Esophagus squamous epithelium (tissue), 5 donors: ENCODE results near the gene RAB6B. TPM values are rescaled to one million over a fixed set of nuclear protein-coding genes. Genes with fewer than 3 reads are reported as not detected.

Source experiments
- DNase-seq: peaks from one replicate; lab custom pipeline; 2025; lab: John Stamatoyannopoulos, UW
- H3K27ac ChIP-seq, 4 donors: fragments of 200-600 bp; sonication (generic); one replicate each; pipeline ENCODE4 v1.5.1; 2016 to 2019; ENCODE audit warnings: mild to moderate bottlenecking in 1 of 4
- H3K27me3 ChIP-seq, 4 donors: fragments of 200-600 bp; sonication (generic); 1 replicate in 3 of 4; 2 replicates in 1 of 4; pipeline versions ENCODE4 v1.5.1 to v1.6.0; 2017 to 2021; ENCODE audit warnings: antibody characterized with exemption in 1 of 4
- H3K36me3 ChIP-seq, 3 donors: fragments of 200-600 bp; sonication (generic); one replicate each; pipeline ENCODE4 v1.5.1; 2016 to 2019
- H3K4me1 ChIP-seq, 3 donors: fragments of 200-600 bp; sonication (generic); one replicate each; pipeline ENCODE4 v1.5.1; 2017 to 2019
- H3K4me3 ChIP-seq, 4 donors: fragments of 200-600 bp; sonication (generic); 1 replicate in 3 of 4; 2 replicates in 1 of 4; pipeline ENCODE4 v1.5.1; 2016 to 2019; ENCODE audit warnings: mild to moderate bottlenecking in 2 of 4, moderate library complexity in 1 of 4
- H3K9me3 ChIP-seq, 3 donors: fragments of 200-600 bp; sonication (generic); one replicate each; pipeline ENCODE4 v1.5.1; 2016 to 2019
- POLR2A ChIP-seq, 4 donors: fragments of 450-650 bp; IDR thresholded peaks; one replicate each; pipeline ENCODE4 v1.6.1; 2017; ENCODE audit warnings: antibody characterized with exemption in 4 of 4, mild to moderate bottlenecking in 4 of 4, moderate library complexity in 3 of 4
- whole genome bisulfite sequencing, 2 donors: methylation state at CpG; one replicate each; pipeline ENCODE4 v1.1.5; 2018; 5-methylcytosine and 5-hydroxymethylcytosine counted together
- intact Hi-C: fragments of 100-400 bp; cut with DNase I; formaldehyde crosslinking; loops from one replicate; pipeline ENCODE4 v1.15.0; 2022
- total RNA-seq, 4 donors: library from RNA; depleted of rRNA; stranded (reverse); fragments of >200 nt; gene quantifications; one replicate each; pipeline ENCODE4 v1.1.0, GENCODE V29; 2016
- TF ChIP-seq, protein P1 (sequence below), 6 experiments: fragments of 450-650 bp in 4 of 6; fragments of 200-600 bp in 2 of 6; sonication (generic) in 2 of 6; IDR thresholded peaks; one replicate each; pipeline ENCODE4 v1.5.1; 2016 to 2019; ENCODE audit warnings: antibody characterized with exemption in 6 of 6, mild to moderate bottlenecking in 4 of 6, moderate library complexity in 4 of 6
- donor health status: DM: yes; HTN: yes; CAD: no.

Gene RAB6B
- total RNA-seq, 4 donors from 2014 or later, result 0.09 to 1.7 (median 0.68) TPM

DNA sequence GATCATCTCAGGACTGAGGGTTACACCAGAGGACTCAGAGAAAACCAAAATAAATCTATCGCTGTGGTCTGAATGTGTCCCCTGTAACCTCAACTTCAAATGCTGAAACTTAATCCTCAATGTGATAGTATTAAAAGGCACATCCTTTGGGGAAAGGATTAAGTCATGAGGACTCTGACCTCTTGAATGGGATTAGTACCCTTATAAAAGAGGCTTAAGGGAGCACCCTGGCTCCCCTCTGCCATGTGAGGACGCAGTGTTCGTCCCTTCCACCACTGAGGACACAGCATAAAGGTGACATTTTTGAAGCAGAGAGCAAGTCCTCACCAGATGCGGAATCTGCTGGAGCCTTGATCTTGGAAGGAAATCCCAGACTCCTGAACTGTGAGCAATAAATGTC, 50.6 kb downstream of the RAB6B start:
- DNase-seq, result no peak
- intact Hi-C loops, result no loop called here
- Histone ChIP-seq H3K9me3 (no peaks in the 10 kb centered on the region), H3K4me3 (no peak overlapping the region), H3K36me3 (no peaks in the 10 kb centered on the region), H3K4me1 (no peaks in the 10 kb centered on the region), H3K27me3 (no peaks in the 10 kb centered on the region), H3K27ac (no peak overlapping the region)
- no peak for TF ChIP-seq POLR2A (IDR thresholded peaks at IDR 0.05)
- TF ChIP-seq, protein P1, sequence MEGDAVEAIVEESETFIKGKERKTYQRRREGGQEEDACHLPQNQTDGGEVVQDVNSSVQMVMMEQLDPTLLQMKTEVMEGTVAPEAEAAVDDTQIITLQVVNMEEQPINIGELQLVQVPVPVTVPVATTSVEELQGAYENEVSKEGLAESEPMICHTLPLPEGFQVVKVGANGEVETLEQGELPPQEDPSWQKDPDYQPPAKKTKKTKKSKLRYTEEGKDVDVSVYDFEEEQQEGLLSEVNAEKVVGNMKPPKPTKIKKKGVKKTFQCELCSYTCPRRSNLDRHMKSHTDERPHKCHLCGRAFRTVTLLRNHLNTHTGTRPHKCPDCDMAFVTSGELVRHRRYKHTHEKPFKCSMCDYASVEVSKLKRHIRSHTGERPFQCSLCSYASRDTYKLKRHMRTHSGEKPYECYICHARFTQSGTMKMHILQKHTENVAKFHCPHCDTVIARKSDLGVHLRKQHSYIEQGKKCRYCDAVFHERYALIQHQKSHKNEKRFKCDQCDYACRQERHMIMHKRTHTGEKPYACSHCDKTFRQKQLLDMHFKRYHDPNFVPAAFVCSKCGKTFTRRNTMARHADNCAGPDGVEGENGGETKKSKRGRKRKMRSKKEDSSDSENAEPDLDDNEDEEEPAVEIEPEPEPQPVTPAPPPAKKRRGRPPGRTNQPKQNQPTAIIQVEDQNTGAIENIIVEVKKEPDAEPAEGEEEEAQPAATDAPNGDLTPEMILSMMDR (IDR thresholded peaks at IDR 0.05), result no peak
- 94 to 95% methylated on average over 4 of the region's 4 CpGs for WGBS, 2 donors

DNA sequence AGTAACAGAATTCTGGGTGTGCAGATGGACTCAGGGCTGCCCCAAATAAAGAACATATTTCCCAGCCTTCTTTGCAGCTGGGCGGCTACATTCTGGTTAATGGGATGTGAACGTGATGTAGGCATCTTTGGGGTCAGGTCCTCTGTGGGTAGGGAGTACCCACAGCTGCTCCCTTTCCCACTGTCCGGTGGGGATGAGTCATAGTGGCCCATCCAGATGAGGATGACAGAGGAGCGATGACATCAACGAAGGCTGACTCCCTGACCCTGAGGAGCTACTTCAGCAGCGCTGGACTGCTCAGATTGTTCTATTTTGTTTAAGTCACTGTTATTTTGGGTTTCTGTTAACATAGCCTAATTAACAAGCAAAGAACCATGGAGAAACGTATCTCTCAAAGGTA, 52.0 kb downstream of the RAB6B start:
- TF ChIP-seq POLR2A (IDR thresholded peaks at IDR 0.05), result no peak
- TF ChIP-seq, protein P1 (IDR thresholded peaks at IDR 0.05), result no peak
- no peak overlapping the region for H3K4me3 ChIP-seq
- H3K27me3 ChIP-seq, result no peaks in the 10 kb centered on the region
- no peaks in the 10 kb centered on the region for H3K9me3 ChIP-seq
- intact Hi-C loops, result no loop called here
- peaks cover 0 to 8% (median 0%) of the 10 kb centered on the region in 3 donors for H3K36me3 ChIP-seq
- H3K4me1 ChIP-seq, result no peaks in the 10 kb centered on the region
- 70 to 92% methylated on average over 4 to 7 of the region's 7 CpGs for WGBS, 2 donors
- no peak for DNase-seq
- no peak overlapping the region for H3K27ac ChIP-seq

DNA sequence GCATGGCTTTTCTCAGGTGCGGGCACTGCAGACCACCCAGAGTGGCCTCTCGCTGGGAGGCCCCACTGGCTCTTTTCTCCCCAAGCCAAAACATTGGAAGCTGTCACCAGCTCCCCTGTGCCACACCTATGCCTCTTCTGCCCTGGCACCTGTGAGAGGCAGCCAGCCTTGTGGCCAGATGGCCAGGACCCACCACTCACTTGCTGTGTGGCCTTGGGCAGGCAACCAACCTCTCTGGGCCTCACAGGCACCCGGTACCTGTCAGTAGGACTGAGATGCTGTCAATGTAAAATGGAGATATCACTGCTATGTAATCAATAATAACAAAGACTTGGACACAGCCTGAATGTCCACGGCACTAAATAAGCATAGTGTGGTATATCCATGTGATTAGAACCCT, 53.5 kb downstream of the RAB6B start:
- intact Hi-C loops, result no loop called here
- H3K9me3 ChIP-seq, result no peaks in the 10 kb centered on the region
- no peak for DNase-seq
- peaks cover 0 to 14% (median 0%) of the 10 kb centered on the region in 3 donors for H3K36me3 ChIP-seq
- H3K4me1 ChIP-seq, result no peaks in the 10 kb centered on the region
- no peaks in the 10 kb centered on the region for H3K27me3 ChIP-seq
- TF ChIP-seq, protein P1 (IDR thresholded peaks at IDR 0.05), result no peak
- no peak for TF ChIP-seq POLR2A (IDR thresholded peaks at IDR 0.05)
- no peak overlapping the region for H3K4me3 ChIP-seq
- WGBS, 2 donors, result 69 to 79% methylated on average over 1 to 2 of the region's 4 CpGs
- H3K27ac ChIP-seq, result no peak overlapping the region

DNA sequence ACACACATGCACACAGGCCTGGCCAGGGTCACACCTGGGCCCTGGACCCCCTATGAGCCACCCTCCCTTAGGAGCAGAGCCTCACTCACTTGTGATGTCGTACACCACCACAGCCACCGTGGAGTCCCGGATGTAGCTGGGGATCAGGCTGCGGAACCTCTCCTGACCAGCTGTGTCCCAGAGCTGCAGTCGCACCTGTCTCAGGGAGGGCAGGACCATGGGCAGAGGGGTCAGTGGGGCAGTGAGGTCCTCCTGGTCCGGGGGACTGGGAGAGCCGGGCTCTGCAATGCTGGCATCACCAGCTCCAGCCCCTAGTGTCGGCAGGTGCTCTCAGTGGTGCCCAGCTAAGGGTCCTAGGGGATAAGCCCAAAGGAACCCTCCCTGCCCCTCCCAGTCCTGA, 54.5 kb downstream of the RAB6B start:
- Histone ChIP-seq H3K4me1 (no peaks in the 10 kb centered on the region), H3K9me3 (no peaks in the 10 kb centered on the region), H3K4me3 (no peak overlapping the region), H3K36me3 (peaks cover 0 to 14% (median 0%) of the 10 kb centered on the region in 3 donors), H3K27ac (no peak overlapping the region), H3K27me3 (no peaks in the 10 kb centered on the region)
- TF ChIP-seq, protein P1 (IDR thresholded peaks at IDR 0.05), result no peak
- TF ChIP-seq POLR2A (IDR thresholded peaks at IDR 0.05), result no peak
- no peak for DNase-seq
- no CpG with 5 or more reads among the region's 8 CpGs for WGBS, 2 donors
- intact Hi-C loops, result no loop called here

DNA sequence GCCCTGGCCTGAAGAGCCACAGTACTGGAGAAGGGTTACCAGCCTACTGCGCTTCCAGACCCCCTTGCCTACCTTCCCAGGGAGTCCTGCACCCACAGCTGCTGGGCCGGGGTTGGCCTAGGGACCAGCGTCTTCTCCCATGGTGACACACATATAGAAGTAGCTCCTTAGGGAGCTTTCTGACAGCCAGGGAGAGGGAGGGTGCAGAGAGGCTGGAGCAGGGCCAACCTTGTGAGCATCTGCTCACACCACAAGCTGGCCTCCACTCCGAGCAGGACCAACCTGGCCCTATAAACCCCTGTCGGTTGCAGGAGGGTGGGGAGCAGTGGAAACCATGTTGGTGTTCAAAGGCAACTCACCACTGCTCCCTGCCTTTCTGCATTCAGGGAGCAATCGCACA, 54.9 kb downstream of the RAB6B start:
- WGBS, 2 donors, result 80% methylated on average over 2 of the region's 6 CpGs; no CpG with 5 or more reads in 1 of the 2 donors
- intact Hi-C loops, result no loop called here
- Histone ChIP-seq H3K27ac (no peak overlapping the region), H3K36me3 (peaks cover 0 to 14% (median 0%) of the 10 kb centered on the region in 3 donors), H3K9me3 (no peaks in the 10 kb centered on the region), H3K4me3 (no peak overlapping the region), H3K27me3 (no peaks in the 10 kb centered on the region), H3K4me1 (no peaks in the 10 kb centered on the region)
- DNase-seq, result no peak
- TF ChIP-seq, protein P1 (IDR thresholded peaks at IDR 0.05), result no peak
- TF ChIP-seq POLR2A (IDR thresholded peaks at IDR 0.05), result no peak
